WTC11 (cell line): Measurements from ENCODE around the gene RBPMS2. TPM values are rescaled to one million over a fixed set of nuclear protein-coding genes. Genes with fewer than 3 reads are reported as not detected.

Source experiments
- ATAC-seq: fragments of 200-7000 bp; cut with Tn5 transposase; 2 replicates; pipeline ENCODE4 v1.10.0; 2021; ENCODE audit warnings: mild to moderate bottlenecking, moderate library complexity
- CTCF ChIA-PET: fragments of 300-600 bp; sonication (Branson Sonifier 250); formaldehyde crosslinking; loops from one replicate; lab custom pipeline; 2021; ENCODE audit warnings: antibody characterized with exemption; lab: Charles Lee
- POLR2A ChIA-PET: fragments of 350-600 bp; sonication (Branson Sonifier 250); formaldehyde crosslinking; loops from one replicate; lab custom pipeline; 2021; ENCODE audit warnings: antibody characterized with exemption; lab: Charles Lee
- DNase-seq: peaks from one replicate; pipeline ENCODE4 v3.0.0; 2021; ENCODE audit warnings: low spot score
- H3K27ac Mint-ChIP-seq: 2 replicates; pipeline ENCODE4 v1.8.0; 2021; ENCODE audit warnings: mixed read lengths
- H3K27me3 Mint-ChIP-seq: 2 replicates; pipeline ENCODE4 v1.8.0; 2021; ENCODE audit warnings: low read depth, mild to moderate bottlenecking, moderate library complexity, mixed read lengths
- H3K36me3 Mint-ChIP-seq: 2 replicates; pipeline ENCODE4 v1.8.0; 2021; ENCODE audit warnings: mixed read lengths
- H3K4me1 Mint-ChIP-seq: 2 replicates; pipeline ENCODE4 v1.8.0; 2022; ENCODE audit warnings: mixed read lengths
- H3K4me3 Mint-ChIP-seq: 2 replicates; pipeline ENCODE4 v1.8.0; 2021; ENCODE audit warnings: mild to moderate bottlenecking, moderate library complexity, mixed read lengths
- H3K9me3 Mint-ChIP-seq: 2 replicates; pipeline ENCODE4 v1.8.0; 2021; ENCODE audit warnings: mixed read lengths
- ATF6 ChIP-seq: sonication (generic); formaldehyde crosslinking; IDR thresholded peaks from 2 replicates; pipeline ENCODE4 v1.8.1; 2023; ENCODE audit warnings: mild to moderate bottlenecking, missing genetic modification reagents
- E2F4 ChIP-seq: sonication (generic); formaldehyde crosslinking; IDR thresholded peaks from 2 replicates; pipeline ENCODE4 v1.8.1; 2022; ENCODE audit warnings: low read depth, mild to moderate bottlenecking, moderate library complexity, missing genetic modification reagents, borderline replicate concordance
- E2F5 ChIP-seq: sonication (generic); formaldehyde crosslinking; IDR thresholded peaks from 2 replicates; pipeline ENCODE4 v1.8.1; 2022; ENCODE audit warnings: mild to moderate bottlenecking, moderate library complexity, missing genetic modification reagents
- ETV6 ChIP-seq: sonication (generic); formaldehyde crosslinking; IDR thresholded peaks from 2 replicates; pipeline ENCODE4 v1.8.1; 2022; ENCODE audit warnings: mild to moderate bottlenecking, missing genetic modification reagents
- KAT7 ChIP-seq: sonication (generic); formaldehyde crosslinking; IDR thresholded peaks from 2 replicates; pipeline ENCODE4 v1.8.1; 2023; ENCODE audit warnings: missing genetic modification reagents, mild to moderate bottlenecking, borderline replicate concordance
- MYBL2 ChIP-seq: sonication (generic); formaldehyde crosslinking; IDR thresholded peaks from 2 replicates; pipeline ENCODE4 v1.8.1; 2023; ENCODE audit warnings: mild to moderate bottlenecking, moderate library complexity, missing genetic modification reagents
- NFYB ChIP-seq: sonication (generic); formaldehyde crosslinking; conservative IDR thresholded peaks from 2 replicates; pipeline ENCODE4 v1.8.0; 2022; ENCODE audit warnings: low read depth, missing genetic modification reagents
- NR2C2 ChIP-seq: sonication (generic); formaldehyde crosslinking; IDR thresholded peaks from 2 replicates; pipeline ENCODE4 v1.8.0; 2022; ENCODE audit warnings: mild to moderate bottlenecking, missing genetic modification reagents
- PRRX2 ChIP-seq: fragments of 250-450 bp; sonication (Bioruptor Pico); IDR thresholded peaks from 2 replicates; pipeline ENCODE4 v1.8.0; 2021; ENCODE audit warnings: mild to moderate bottlenecking
- SMAD4 ChIP-seq: sonication (generic); formaldehyde crosslinking; IDR thresholded peaks from 2 replicates; pipeline ENCODE4 v1.8.0; 2022; ENCODE audit warnings: mild to moderate bottlenecking, missing genetic modification reagents
- TCF7 ChIP-seq: sonication (generic); formaldehyde crosslinking; IDR thresholded peaks from 2 replicates; pipeline ENCODE4 v1.8.0; 2022; ENCODE audit warnings: mild to moderate bottlenecking, low read depth, missing genetic modification reagents, moderate library complexity
- TEAD1 ChIP-seq: sonication (generic); formaldehyde crosslinking; IDR thresholded peaks from 2 replicates; pipeline ENCODE4 v1.8.0; 2022; ENCODE audit warnings: mild to moderate bottlenecking, missing genetic modification reagents
- TEAD4 ChIP-seq: sonication (generic); formaldehyde crosslinking; IDR thresholded peaks from 2 replicates; pipeline ENCODE4 v1.8.0; 2022; ENCODE audit warnings: mild to moderate bottlenecking, missing genetic modification reagents
- TP53 ChIP-seq: sonication (generic); formaldehyde crosslinking; IDR thresholded peaks from 2 replicates; pipeline ENCODE4 v1.8.1; 2023; ENCODE audit warnings: mild to moderate bottlenecking, missing genetic modification reagents
- ZBTB21 ChIP-seq: sonication (generic); formaldehyde crosslinking; IDR thresholded peaks from 2 replicates; pipeline ENCODE4 v1.8.1; 2023; ENCODE audit warnings: mild to moderate bottlenecking, missing genetic modification reagents, borderline replicate concordance
- ZNF121 ChIP-seq: sonication (generic); formaldehyde crosslinking; IDR thresholded peaks from 2 replicates; pipeline ENCODE4 v1.8.0; 2023; ENCODE audit warnings: missing genetic modification reagents
- ZNF263 ChIP-seq: sonication (generic); formaldehyde crosslinking; IDR thresholded peaks from 2 replicates; pipeline ENCODE4 v1.8.1; 2022; ENCODE audit warnings: low read depth, mild to moderate bottlenecking, moderate library complexity, missing genetic modification reagents
- total RNA-seq: library from RNA; stranded (reverse); gene quantifications from 3 replicates; pipeline ENCODE4 v1.2.3, GENCODE V29; 2021
- TF ChIP-seq, protein P1 (sequence below): fragments of 250-450 bp; sonication (Bioruptor Pico); IDR thresholded peaks from 2 replicates; pipeline ENCODE4 v1.9.0; 2021; ENCODE audit warnings: mild to moderate bottlenecking, borderline replicate concordance
- TF ChIP-seq, protein P2 (sequence below): sonication (generic); formaldehyde crosslinking; IDR thresholded peaks from 2 replicates; pipeline ENCODE4 v1.8.1; 2023; ENCODE audit warnings: mild to moderate bottlenecking, missing genetic modification reagents, borderline replicate concordance
- TF ChIP-seq, protein P3 (sequence below): sonication (generic); formaldehyde crosslinking; IDR thresholded peaks from 2 replicates; pipeline ENCODE4 v1.8.0; 2023; ENCODE audit warnings: missing genetic modification reagents
- TF ChIP-seq, protein P4 (sequence below): sonication (generic); formaldehyde crosslinking; conservative IDR thresholded peaks from 2 replicates; pipeline ENCODE4 v1.8.1; 2023; ENCODE audit warnings: mild to moderate bottlenecking, low read depth, missing genetic modification reagents, moderate library complexity

RBPMS2 gene
- total RNA-seq, 1 experiment from 2014 or later = 195 TPM

- no peak for TF ChIP-seq TEAD1 (CRISPR knock-in tag)
- TF ChIP-seq MYBL2 (CRISPR knock-in tag) = no peak
- TF ChIP-seq, protein P1, sequence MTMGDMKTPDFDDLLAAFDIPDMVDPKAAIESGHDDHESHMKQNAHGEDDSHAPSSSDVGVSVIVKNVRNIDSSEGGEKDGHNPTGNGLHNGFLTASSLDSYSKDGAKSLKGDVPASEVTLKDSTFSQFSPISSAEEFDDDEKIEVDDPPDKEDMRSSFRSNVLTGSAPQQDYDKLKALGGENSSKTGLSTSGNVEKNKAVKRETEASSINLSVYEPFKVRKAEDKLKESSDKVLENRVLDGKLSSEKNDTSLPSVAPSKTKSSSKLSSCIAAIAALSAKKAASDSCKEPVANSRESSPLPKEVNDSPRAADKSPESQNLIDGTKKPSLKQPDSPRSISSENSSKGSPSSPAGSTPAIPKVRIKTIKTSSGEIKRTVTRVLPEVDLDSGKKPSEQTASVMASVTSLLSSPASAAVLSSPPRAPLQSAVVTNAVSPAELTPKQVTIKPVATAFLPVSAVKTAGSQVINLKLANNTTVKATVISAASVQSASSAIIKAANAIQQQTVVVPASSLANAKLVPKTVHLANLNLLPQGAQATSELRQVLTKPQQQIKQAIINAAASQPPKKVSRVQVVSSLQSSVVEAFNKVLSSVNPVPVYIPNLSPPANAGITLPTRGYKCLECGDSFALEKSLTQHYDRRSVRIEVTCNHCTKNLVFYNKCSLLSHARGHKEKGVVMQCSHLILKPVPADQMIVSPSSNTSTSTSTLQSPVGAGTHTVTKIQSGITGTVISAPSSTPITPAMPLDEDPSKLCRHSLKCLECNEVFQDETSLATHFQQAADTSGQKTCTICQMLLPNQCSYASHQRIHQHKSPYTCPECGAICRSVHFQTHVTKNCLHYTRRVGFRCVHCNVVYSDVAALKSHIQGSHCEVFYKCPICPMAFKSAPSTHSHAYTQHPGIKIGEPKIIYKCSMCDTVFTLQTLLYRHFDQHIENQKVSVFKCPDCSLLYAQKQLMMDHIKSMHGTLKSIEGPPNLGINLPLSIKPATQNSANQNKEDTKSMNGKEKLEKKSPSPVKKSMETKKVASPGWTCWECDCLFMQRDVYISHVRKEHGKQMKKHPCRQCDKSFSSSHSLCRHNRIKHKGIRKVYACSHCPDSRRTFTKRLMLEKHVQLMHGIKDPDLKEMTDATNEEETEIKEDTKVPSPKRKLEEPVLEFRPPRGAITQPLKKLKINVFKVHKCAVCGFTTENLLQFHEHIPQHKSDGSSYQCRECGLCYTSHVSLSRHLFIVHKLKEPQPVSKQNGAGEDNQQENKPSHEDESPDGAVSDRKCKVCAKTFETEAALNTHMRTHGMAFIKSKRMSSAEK (CRISPR knock-in tag) = 0 out of 2 replicates have a peak, but pooled peaks have one; percentile 8
- TF ChIP-seq E2F4 (CRISPR knock-in tag) = no peak
- no peak for TF ChIP-seq ETV6 (CRISPR knock-in tag)
These were observed 3.6 kb upstream of the RBPMS2 start (continued) for GRCh38 chr15:64779024-64779423.

DNA sequence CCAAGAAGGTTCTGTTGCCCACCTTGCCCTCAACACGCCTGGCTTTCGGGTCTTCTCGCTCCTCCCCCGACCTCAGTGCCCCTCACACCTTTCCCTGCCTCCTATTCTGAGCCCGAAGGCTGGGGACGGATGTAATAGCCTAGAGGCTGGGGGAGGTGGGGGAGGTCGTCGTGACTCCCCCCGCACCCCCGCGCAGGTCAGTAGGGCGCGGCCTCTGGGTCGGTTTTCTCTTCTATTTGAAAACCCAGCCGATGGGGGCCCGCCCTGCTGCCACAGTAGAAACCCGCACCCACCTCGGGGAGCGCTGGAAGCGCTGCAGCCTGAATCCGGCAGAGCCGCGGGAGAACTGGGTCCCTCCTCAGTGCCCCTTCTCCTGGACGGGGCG is 1.0 kb upstream of the RBPMS2 start:
- Mint-ChIP-seq H3K27me3 (no peaks in the 10 kb centered on the region), H3K27ac (peak overlapping the region; percentile 92), H3K4me1 (peaks cover 66% of the 10 kb centered on the region), H3K4me3 (peak overlapping the region; percentile 82), H3K9me3 (no peaks in the 10 kb centered on the region), H3K36me3 (no peaks in the 10 kb centered on the region; the same call in 1 of the 2 replicates)
- ATAC-seq (peak; percentile 15), DNase-seq (peak; percentile 58)
- ChIA-PET CTCF (interaction anchor here (3.1 to 8.2 kb wide), 2 partner anchors 33 kb away, joined by 25 to 86 read pairs; no protein-coding TSS in a partner anchor), POLR2A (interaction anchor here (1.0 to 3.1 kb wide), 2 partner anchors 28 to 32 kb away, joined by 3 to 20 read pairs; no protein-coding TSS in a partner anchor)
- TF ChIP-seq TP53 (no peak), TCF7 (CRISPR knock-in tag) (no peak), ZNF263 (CRISPR knock-in tag) (no peak), MYBL2 (CRISPR knock-in tag) (0 out of 2 replicates have a peak, but pooled peaks have one; percentile 41), E2F5 (peak; percentile 33; the same call in 1 of the 2 replicates), KAT7 (no peak), PRRX2 (CRISPR knock-in tag) (no peak), NFYB (CRISPR knock-in tag) (no peak), ZNF121 (no peak), SMAD4 (no peak), TEAD4 (CRISPR knock-in tag) (no peak), ATF6 (CRISPR knock-in tag) (no peak), NR2C2 (CRISPR knock-in tag) (no peak), ZBTB21 (no peak)
- TF ChIP-seq, protein P2, sequence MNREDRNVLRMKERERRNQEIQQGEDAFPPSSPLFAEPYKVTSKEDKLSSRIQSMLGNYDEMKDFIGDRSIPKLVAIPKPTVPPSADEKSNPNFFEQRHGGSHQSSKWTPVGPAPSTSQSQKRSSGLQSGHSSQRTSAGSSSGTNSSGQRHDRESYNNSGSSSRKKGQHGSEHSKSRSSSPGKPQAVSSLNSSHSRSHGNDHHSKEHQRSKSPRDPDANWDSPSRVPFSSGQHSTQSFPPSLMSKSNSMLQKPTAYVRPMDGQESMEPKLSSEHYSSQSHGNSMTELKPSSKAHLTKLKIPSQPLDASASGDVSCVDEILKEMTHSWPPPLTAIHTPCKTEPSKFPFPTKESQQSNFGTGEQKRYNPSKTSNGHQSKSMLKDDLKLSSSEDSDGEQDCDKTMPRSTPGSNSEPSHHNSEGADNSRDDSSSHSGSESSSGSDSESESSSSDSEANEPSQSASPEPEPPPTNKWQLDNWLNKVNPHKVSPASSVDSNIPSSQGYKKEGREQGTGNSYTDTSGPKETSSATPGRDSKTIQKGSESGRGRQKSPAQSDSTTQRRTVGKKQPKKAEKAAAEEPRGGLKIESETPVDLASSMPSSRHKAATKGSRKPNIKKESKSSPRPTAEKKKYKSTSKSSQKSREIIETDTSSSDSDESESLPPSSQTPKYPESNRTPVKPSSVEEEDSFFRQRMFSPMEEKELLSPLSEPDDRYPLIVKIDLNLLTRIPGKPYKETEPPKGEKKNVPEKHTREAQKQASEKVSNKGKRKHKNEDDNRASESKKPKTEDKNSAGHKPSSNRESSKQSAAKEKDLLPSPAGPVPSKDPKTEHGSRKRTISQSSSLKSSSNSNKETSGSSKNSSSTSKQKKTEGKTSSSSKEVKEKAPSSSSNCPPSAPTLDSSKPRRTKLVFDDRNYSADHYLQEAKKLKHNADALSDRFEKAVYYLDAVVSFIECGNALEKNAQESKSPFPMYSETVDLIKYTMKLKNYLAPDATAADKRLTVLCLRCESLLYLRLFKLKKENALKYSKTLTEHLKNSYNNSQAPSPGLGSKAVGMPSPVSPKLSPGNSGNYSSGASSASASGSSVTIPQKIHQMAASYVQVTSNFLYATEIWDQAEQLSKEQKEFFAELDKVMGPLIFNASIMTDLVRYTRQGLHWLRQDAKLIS = peak; percentile 54; the same call in 1 of the 2 replicates
- TF ChIP-seq, protein P3, sequence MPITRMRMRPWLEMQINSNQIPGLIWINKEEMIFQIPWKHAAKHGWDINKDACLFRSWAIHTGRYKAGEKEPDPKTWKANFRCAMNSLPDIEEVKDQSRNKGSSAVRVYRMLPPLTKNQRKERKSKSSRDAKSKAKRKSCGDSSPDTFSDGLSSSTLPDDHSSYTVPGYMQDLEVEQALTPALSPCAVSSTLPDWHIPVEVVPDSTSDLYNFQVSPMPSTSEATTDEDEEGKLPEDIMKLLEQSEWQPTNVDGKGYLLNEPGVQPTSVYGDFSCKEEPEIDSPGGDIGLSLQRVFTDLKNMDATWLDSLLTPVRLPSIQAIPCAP (CRISPR knock-in tag) = no peak
- TF ChIP-seq, protein P4, sequence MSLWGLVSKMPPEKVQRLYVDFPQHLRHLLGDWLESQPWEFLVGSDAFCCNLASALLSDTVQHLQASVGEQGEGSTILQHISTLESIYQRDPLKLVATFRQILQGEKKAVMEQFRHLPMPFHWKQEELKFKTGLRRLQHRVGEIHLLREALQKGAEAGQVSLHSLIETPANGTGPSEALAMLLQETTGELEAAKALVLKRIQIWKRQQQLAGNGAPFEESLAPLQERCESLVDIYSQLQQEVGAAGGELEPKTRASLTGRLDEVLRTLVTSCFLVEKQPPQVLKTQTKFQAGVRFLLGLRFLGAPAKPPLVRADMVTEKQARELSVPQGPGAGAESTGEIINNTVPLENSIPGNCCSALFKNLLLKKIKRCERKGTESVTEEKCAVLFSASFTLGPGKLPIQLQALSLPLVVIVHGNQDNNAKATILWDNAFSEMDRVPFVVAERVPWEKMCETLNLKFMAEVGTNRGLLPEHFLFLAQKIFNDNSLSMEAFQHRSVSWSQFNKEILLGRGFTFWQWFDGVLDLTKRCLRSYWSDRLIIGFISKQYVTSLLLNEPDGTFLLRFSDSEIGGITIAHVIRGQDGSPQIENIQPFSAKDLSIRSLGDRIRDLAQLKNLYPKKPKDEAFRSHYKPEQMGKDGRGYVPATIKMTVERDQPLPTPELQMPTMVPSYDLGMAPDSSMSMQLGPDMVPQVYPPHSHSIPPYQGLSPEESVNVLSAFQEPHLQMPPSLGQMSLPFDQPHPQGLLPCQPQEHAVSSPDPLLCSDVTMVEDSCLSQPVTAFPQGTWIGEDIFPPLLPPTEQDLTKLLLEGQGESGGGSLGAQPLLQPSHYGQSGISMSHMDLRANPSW (CRISPR knock-in tag) = no peak
